H1 (cell line): ENCODE data around the gene TFAP2A. TPM values are rescaled to one million over a fixed set of nuclear protein-coding genes. Genes with fewer than 3 reads are reported as not detected.

ENCODE experiments used
- CTCF ChIA-PET: fragments of 300-600 bp; sonication (Branson Sonifier 250); formaldehyde crosslinking; loops from one replicate; lab custom pipeline; 2021; ENCODE audit not compliant: partially characterized antibody; lab: Charles Lee
- POLR2A ChIA-PET: fragments of 300-600 bp; sonication (Branson Sonifier 250); formaldehyde crosslinking; loops from one replicate; lab custom pipeline; 2021; ENCODE audit warnings: inconsistent platforms; ENCODE audit not compliant: partially characterized antibody; lab: Charles Lee
- DNase-seq, 2 experiments: peaks; one replicate each; pipeline versions ENCODE4 v3.0.0 to v3.0.0-alpha.2; 2010 to 2022; ENCODE audit warnings: low spot score in 2 of 2, low read depth in 1 of 2, mixed read lengths in 1 of 2
- FAIRE-seq: peaks from 2 replicates; lab custom pipeline; 2011; peaks lifted over from hg19 to GRCh38; lab: Jason Lieb, UNC
- H2AFZ ChIP-seq: 2 replicates; pipeline ENCODE4 v1.8.1; 2012; ENCODE audit warnings: low read length, inconsistent platforms
- H2AK5ac ChIP-seq: 2 replicates; pipeline ENCODE4 v1.6.1; 2013; ENCODE audit warnings: low read depth, low read length
- H2BK120ac ChIP-seq: replicated peaks from 2 replicates; pipeline ENCODE3; 2013; ENCODE audit warnings: low read depth, low read length, inconsistent platforms
- H2BK12ac ChIP-seq: 2 replicates; pipeline ENCODE4 v1.6.1; 2013; ENCODE audit warnings: low read depth, low read length
- H2BK15ac ChIP-seq: 2 replicates; pipeline ENCODE4 v1.6.1; 2013; ENCODE audit warnings: low read length
- H2BK20ac ChIP-seq: 2 replicates; pipeline ENCODE4 v1.6.1; 2013; ENCODE audit warnings: low read length
- H2BK5ac ChIP-seq: 2 replicates; pipeline ENCODE4 v1.6.1; 2013; ENCODE audit warnings: low read depth, low read length
- H3K14ac ChIP-seq: 2 replicates; pipeline ENCODE4 v1.6.1; 2013; ENCODE audit warnings: inconsistent platforms; ENCODE audit not compliant: insufficient read length
- H3K18ac ChIP-seq: 2 replicates; pipeline ENCODE4 v1.6.1; 2013; ENCODE audit warnings: low read length; ENCODE audit errors: extremely low read depth
- H3K23ac ChIP-seq: 2 replicates; pipeline ENCODE4 v1.6.1; 2013; ENCODE audit warnings: inconsistent platforms; ENCODE audit not compliant: insufficient read length
- H3K23me2 ChIP-seq: 2 replicates; pipeline ENCODE4 v1.6.1; 2013; ENCODE audit warnings: low read depth, low read length
- H3K27ac ChIP-seq: 2 replicates; pipeline ENCODE4 v1.6.1; 2011; ENCODE audit warnings: low read depth, low read length, inconsistent platforms
- H3K27me3 ChIP-seq, 4 experiments: replicated peaks in 1 of 4; 1 replicate in 1 of 4; 2 replicates in 3 of 4; pipeline versions ENCODE4 v1.6.1 to v1.8.1; 2011 to 2013; ENCODE audit warnings: low read length in 3 of 4, mild to moderate bottlenecking in 3 of 4, inconsistent platforms in 2 of 4, mixed read lengths in 2 of 4, moderate library complexity in 1 of 4; ENCODE audit not compliant: control insufficient read depth in 3 of 4, insufficient read depth in 3 of 4; ENCODE audit errors: extremely low read depth in 1 of 4
- H3K36me3 ChIP-seq, 4 experiments: 2 replicates each; pipeline versions ENCODE4 v1.6.1 to v1.8.1; 2011 to 2013; ENCODE audit warnings: mild to moderate bottlenecking in 4 of 4, low read length in 3 of 4, moderate library complexity in 2 of 4, control low read depth in 1 of 4, inconsistent platforms in 1 of 4; ENCODE audit not compliant: insufficient read depth in 4 of 4, control insufficient read depth in 2 of 4
- H3K4ac ChIP-seq: replicated peaks from 2 replicates; pipeline ENCODE3; 2013; ENCODE audit warnings: low read length, low read depth, mixed read lengths, inconsistent platforms; ENCODE audit not compliant: insufficient read length
- H3K4me1 ChIP-seq, 4 experiments: replicated peaks in 1 of 4; 1 replicate in 1 of 4; 2 replicates in 3 of 4; pipeline versions ENCODE4 v1.6.1 to v1.8.1; 2011 to 2013; ENCODE audit warnings: low read length in 3 of 4, inconsistent platforms in 2 of 4, mixed read lengths in 1 of 4; ENCODE audit not compliant: insufficient read depth in 4 of 4, control insufficient read depth in 3 of 4
- H3K4me2 ChIP-seq, 2 experiments: 2 replicates each; pipeline versions ENCODE4 v1.6.1 to v1.8.1; 2011 to 2013; ENCODE audit warnings: low read depth in 2 of 2, low read length in 2 of 2, control low read depth in 1 of 2, inconsistent platforms in 1 of 2, mild to moderate bottlenecking in 1 of 2; ENCODE audit not compliant: insufficient read depth in 1 of 2
- H3K4me3 ChIP-seq, 4 experiments: fragments of 200-600, 300-600 bp in 1 of 4; sonication (generic), shearing (Covaris generic), sonication (Bioruptor Twin) in 1 of 4; 2 replicates each; pipeline versions ENCODE4 v1.5.1 to v1.8.1; 2011 to 2016; ENCODE audit warnings: low read length in 4 of 4, low read depth in 3 of 4, control low read depth in 2 of 4, inconsistent platforms in 2 of 4, mild to moderate bottlenecking in 2 of 4, mixed read lengths in 1 of 4, moderate library complexity in 1 of 4; ENCODE audit not compliant: insufficient read depth in 2 of 4; ENCODE audit errors: extremely low read depth in 1 of 4
- H3K56ac ChIP-seq: replicated peaks from 2 replicates; pipeline ENCODE3; 2013; ENCODE audit warnings: low read depth, mild to moderate bottlenecking, mixed read lengths, low read length, inconsistent platforms; ENCODE audit not compliant: insufficient read length
- H3K79me1 ChIP-seq: 2 replicates; pipeline ENCODE4 v1.6.1; 2013; ENCODE audit warnings: low read depth, low read length, control low read depth
- H3K79me2 ChIP-seq, 2 experiments: 2 replicates each; pipeline versions ENCODE4 v1.6.1 to v1.8.1; 2012 to 2013; ENCODE audit warnings: low read length in 2 of 2, mild to moderate bottlenecking in 2 of 2, inconsistent platforms in 1 of 2; ENCODE audit not compliant: insufficient read depth in 2 of 2, control insufficient read depth in 1 of 2
- H3K9ac ChIP-seq, 4 experiments: replicated peaks in 1 of 4; 1 replicate in 1 of 4; 2 replicates in 3 of 4; pipeline versions ENCODE4 v1.6.1 to v1.8.1; 2011 to 2013; ENCODE audit warnings: low read depth in 3 of 4, low read length in 3 of 4, control low read depth in 2 of 4, mild to moderate bottlenecking in 2 of 4, moderate library complexity in 2 of 4, inconsistent platforms in 1 of 4; ENCODE audit errors: extremely low read depth in 1 of 4
- H3K9me3 ChIP-seq, 2 experiments: 2 replicates each; pipeline versions ENCODE4 v1.6.1 to v1.8.1; 2012 to 2013; ENCODE audit warnings: mild to moderate bottlenecking in 2 of 2, moderate library complexity in 2 of 2, control low read depth in 1 of 2, inconsistent platforms in 1 of 2, low read depth in 1 of 2, low read length in 1 of 2, mixed read lengths in 1 of 2; ENCODE audit not compliant: insufficient read depth in 2 of 2
- H4K20me1 ChIP-seq, 2 experiments: replicated peaks in 1 of 2; 2 replicates each; pipeline versions ENCODE3 to v1.8.1; 2011 to 2013; ENCODE audit warnings: inconsistent platforms in 2 of 2, low read length in 2 of 2, mild to moderate bottlenecking in 1 of 2; ENCODE audit not compliant: insufficient read depth in 2 of 2, control insufficient read depth in 1 of 2
- H4K5ac ChIP-seq: 2 replicates; pipeline ENCODE4 v1.6.1; 2013; ENCODE audit warnings: low read length, low read depth, mixed read lengths, inconsistent platforms; ENCODE audit not compliant: insufficient read length
- H4K8ac ChIP-seq: 2 replicates; pipeline ENCODE4 v1.8.0; 2013; ENCODE audit warnings: mild to moderate bottlenecking, moderate library complexity, low read length, inconsistent platforms; ENCODE audit not compliant: insufficient read depth; ENCODE audit errors: extremely low read depth
- H4K91ac ChIP-seq: replicated peaks from 2 replicates; pipeline ENCODE3; 2013; ENCODE audit warnings: low read length, mixed read lengths, inconsistent platforms; ENCODE audit not compliant: insufficient read length
- EP300 ChIP-seq, 2 experiments: IDR thresholded peaks; 1 replicate in 1 of 2; 2 replicates in 1 of 2; pipeline ENCODE4 v1.6.1; 2011 to 2012; ENCODE audit warnings: low read depth in 2 of 2, low read length in 2 of 2, mild to moderate bottlenecking in 2 of 2, borderline replicate concordance in 1 of 2, inconsistent platforms in 1 of 2, moderate library complexity in 1 of 2
- GTF2F1 ChIP-seq: IDR thresholded peaks from 2 replicates; pipeline ENCODE4 v1.6.1; 2012; ENCODE audit warnings: low read depth, low read length, improper control_type of control experiment, borderline replicate concordance
- PHF8 ChIP-seq: fragments of 200-600 bp; sonication (generic); conservative IDR thresholded peaks from 2 replicates; pipeline ENCODE4 v1.7.1; 2012; ENCODE audit warnings: low read depth, mild to moderate bottlenecking, inconsistent platforms, low read length, moderate library complexity
- SIRT6 ChIP-seq: IDR thresholded peaks from one replicate; pipeline ENCODE4 v1.7.1; 2012; ENCODE audit warnings: low read length, inconsistent platforms
- TBP ChIP-seq: IDR thresholded peaks from 2 replicates; pipeline ENCODE4 v1.6.1; 2011; ENCODE audit warnings: low read depth, low read length, improper control_type of control experiment
- YY1 ChIP-seq: IDR thresholded peaks from 2 replicates; pipeline ENCODE4 v1.6.1; 2011; ENCODE audit warnings: low read depth, mild to moderate bottlenecking, low read length
- whole genome bisulfite sequencing, 2 experiments: shearing (Covaris generic) in 1 of 2; methylation state at CpG; one replicate each; pipeline versions ENCODE4 v1.1.6 to v1.1.7; 2013 to 2015; ENCODE audit warnings: low lambda C conversion rate in 2 of 2, mixed read lengths in 2 of 2, inconsistent platforms in 1 of 2, low coverage in 1 of 2, missing lambda C conversion rate in 1 of 2; ENCODE audit not compliant: insufficient replicate concordance in 2 of 2, insufficient coverage in 1 of 2, insufficient read length in 1 of 2; ENCODE audit errors: extremely low coverage in 1 of 2, missing lambda C conversion rate in 1 of 2; 5-methylcytosine and 5-hydroxymethylcytosine counted together
- polyA plus RNA-seq, 7 experiments: library from polyadenylated mRNA; depleted of rRNA in 3 of 7; stranded (reverse) in 5 of 7; unstranded in 2 of 7; fragments of >200 nt in 5 of 7; fragments of 200-250 nt in 2 of 7; gene quantifications; 1 replicate in 5 of 7; 2 replicates in 1 of 7; 4 replicates in 1 of 7; pipeline versions ENCODE4 v1.2.1 to v1.2.3, GENCODE V29; 2011 to 2013; ENCODE audit warnings: missing spikeins in 2 of 7, mixed read lengths in 2 of 7
- total RNA-seq: library from RNA; stranded (reverse); fragmentation: NEBNext Ultra II Directional; extraction: Animal tissue kit (Norgen Biotek cat#: 25700); gene quantifications from 2 replicates; pipeline ENCODE4 v1.2.1, GENCODE V29; 2021

TFAP2A gene
- total and polyA plus RNA-seq, 2 of the 8 experiments (the other 6 are each of a cell fraction or from before 2014, with no cell fraction given): 0.23 TPM; not detected in 1

DNA sequence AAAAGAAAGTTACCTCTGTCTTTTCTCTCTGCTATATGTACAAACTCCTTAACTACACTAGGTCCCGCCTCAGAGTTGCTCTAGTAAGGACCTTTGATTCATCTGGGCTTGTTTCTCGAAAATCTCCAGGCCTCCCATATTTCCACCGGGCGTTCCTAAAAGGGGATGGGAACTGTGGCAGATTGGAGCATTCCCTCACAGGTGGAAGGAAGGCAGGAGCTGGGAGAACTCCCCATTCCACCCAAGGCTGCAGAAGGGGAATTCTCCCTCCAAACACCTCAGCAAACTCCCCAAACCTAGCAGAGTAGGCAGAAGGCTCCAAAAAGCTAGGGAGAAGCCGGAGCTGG is 1.6 kb upstream of the TFAP2A start:
- H3K18ac ChIP-seq: no peak overlapping the region
- H4K8ac ChIP-seq: no peak overlapping the region
- peaks cover 6 to 55% (median 38%) of the 10 kb centered on the region in 4 experiments for H3K4me1 ChIP-seq
- H3K14ac ChIP-seq: no peak overlapping the region
- no peak overlapping the region for H3K9ac ChIP-seq
- H3K27me3 ChIP-seq: peaks cover 78 to 98% (median 94%) of the 10 kb centered on the region in 4 experiments
- DNase-seq (no peak), FAIRE-seq (no peak)
- H2AK5ac ChIP-seq: no peak overlapping the region
- H2BK5ac ChIP-seq: no peak overlapping the region
- no peak overlapping the region for H3K4ac ChIP-seq
- H2BK120ac ChIP-seq: no peak overlapping the region
- H3K79me2 ChIP-seq: no peaks in the 10 kb centered on the region
- no peak overlapping the region for H4K5ac ChIP-seq
- peaks cover 16% of the 10 kb centered on the region; the same call in 1 of the 2 replicates for H3K23me2 ChIP-seq
- peak overlapping the region; percentile 22 to 58 (median 36); a peak in 5 of 8 replicates for H3K4me3 ChIP-seq
- H3K4me2 ChIP-seq: peak overlapping the region; percentile 59 to 63
- no peaks in the 10 kb centered on the region for H3K79me1 ChIP-seq
- no peaks in the 10 kb centered on the region; a peak in 1 of 8 replicates for H3K36me3 ChIP-seq
- 0 out of 2 replicates have a peak overlapping the region, but pooled peaks have one; percentile 35 for H2BK12ac ChIP-seq
- H4K91ac ChIP-seq: no peak overlapping the region
- no peak overlapping the region for H3K27ac ChIP-seq
- H3K23ac ChIP-seq: no peak overlapping the region
- H2BK20ac ChIP-seq: no peak overlapping the region
- H4K20me1 ChIP-seq: peaks cover 21 to 30% of the 10 kb centered on the region in 2 experiments
- H2BK15ac ChIP-seq: no peak overlapping the region
- H3K9me3 ChIP-seq: no peaks in the 10 kb centered on the region
- 8% methylated on average over 5 of the region's 5 CpGs; no CpG with 5 or more reads in 1 of the 2 experiments for WGBS, 2 experiments
- no peak overlapping the region for H2AFZ ChIP-seq
- ChIA-PET POLR2A (interaction anchor here (1.3 to 2.4 kb wide), 3 partner anchors 10 to 31 kb away, joined by 3 to 6 read pairs (median 5); no protein-coding TSS in a partner anchor), CTCF (interaction anchor here (1.5 to 21.9 kb wide), 3 partner anchors 7 to 33 kb away, joined by 6 to 365 read pairs (median 135); no protein-coding TSS in a partner anchor)
- no peak overlapping the region for H3K56ac ChIP-seq
- TF ChIP-seq YY1 (no peak), GTF2F1 (no peak), TBP (peak; percentile 37; the same call in 1 of the 2 replicates), PHF8 (no peak), EP300 (IDR thresholded peaks at IDR 0.05; ENCODE audit: borderline replicate concordance in 1 of 2, low read depth in 2 of 2, low read length in 2 of 2) (no peak), SIRT6 (no peak)
